GM12872 (cell line): ENCODE results near the gene P3H2.

Experiments
- TF ChIP-seq, protein P1 (sequence below): IDR thresholded peaks from 3 replicates; pipeline ENCODE4 v1.5.1; 2011; ENCODE audit warnings: low read depth, mild to moderate bottlenecking, low read length, moderate library complexity; ENCODE audit not compliant: insufficient read depth

The P3H2 gene

GRCh38 chr3:189941125-189941524 lies 179.6 kb downstream of the P3H2 start:
- TF ChIP-seq, protein P1, sequence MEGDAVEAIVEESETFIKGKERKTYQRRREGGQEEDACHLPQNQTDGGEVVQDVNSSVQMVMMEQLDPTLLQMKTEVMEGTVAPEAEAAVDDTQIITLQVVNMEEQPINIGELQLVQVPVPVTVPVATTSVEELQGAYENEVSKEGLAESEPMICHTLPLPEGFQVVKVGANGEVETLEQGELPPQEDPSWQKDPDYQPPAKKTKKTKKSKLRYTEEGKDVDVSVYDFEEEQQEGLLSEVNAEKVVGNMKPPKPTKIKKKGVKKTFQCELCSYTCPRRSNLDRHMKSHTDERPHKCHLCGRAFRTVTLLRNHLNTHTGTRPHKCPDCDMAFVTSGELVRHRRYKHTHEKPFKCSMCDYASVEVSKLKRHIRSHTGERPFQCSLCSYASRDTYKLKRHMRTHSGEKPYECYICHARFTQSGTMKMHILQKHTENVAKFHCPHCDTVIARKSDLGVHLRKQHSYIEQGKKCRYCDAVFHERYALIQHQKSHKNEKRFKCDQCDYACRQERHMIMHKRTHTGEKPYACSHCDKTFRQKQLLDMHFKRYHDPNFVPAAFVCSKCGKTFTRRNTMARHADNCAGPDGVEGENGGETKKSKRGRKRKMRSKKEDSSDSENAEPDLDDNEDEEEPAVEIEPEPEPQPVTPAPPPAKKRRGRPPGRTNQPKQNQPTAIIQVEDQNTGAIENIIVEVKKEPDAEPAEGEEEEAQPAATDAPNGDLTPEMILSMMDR: no peak

GRCh38 chr3:189937302-189938127 lies 183.2 kb downstream of the P3H2 start:
- TF ChIP-seq, protein P1: no peak

GRCh38 chr3:189936201-189936945 lies 184.3 kb downstream of the P3H2 start:
- TF ChIP-seq, protein P1: no peak

- TF ChIP-seq, protein P1: no peak
Observed at GRCh38 chr3:189927975-189928895, 192.5 kb downstream of the P3H2 start.

GRCh38 chr3:189921770-189922169 lies 198.9 kb downstream of the P3H2 start:
- TF ChIP-seq, protein P1: no peak

- TF ChIP-seq, protein P1: no peak
Observed at GRCh38 chr3:189914799-189915198, 205.9 kb downstream of the P3H2 start.

- TF ChIP-seq, protein P1: no peak
Observed at GRCh38 chr3:189911001-189911400, 209.7 kb downstream of the P3H2 start.
